A673 (cell line): ENCODE measurements around the gene KCNMB3. TPM values are rescaled to one million over a fixed set of nuclear protein-coding genes. Genes with fewer than 3 reads are reported as not detected.

Source experiments
- BruUV-seq: library from RNA; stranded (reverse); fragments of 400-500 nt; replicated peaks from 2 replicates; lab custom pipeline; 2021; lab: Mats Ljungman, UMichigan
- CTCF ChIA-PET: fragments of 300-600 bp; sonication (Branson Sonifier 250); formaldehyde crosslinking; loops from one replicate; lab custom pipeline; 2022; ENCODE audit warnings: antibody characterized with exemption; lab: Charles Lee
- POLR2A ChIA-PET: fragments of 300-600 bp; sonication (Branson Sonifier 250); formaldehyde crosslinking; loops from one replicate; lab custom pipeline; 2022; ENCODE audit warnings: antibody characterized with exemption; ENCODE audit not compliant: low non-redundant PET; lab: Charles Lee
- DNase-seq: peaks from one replicate; pipeline ENCODE4 v3.0.0-alpha.2; 2015; ENCODE audit warnings: low spot score
- H3K27ac ChIP-seq: fragments of 200-600 bp; sonication (generic); 2 replicates; pipeline ENCODE4 v1.5.1; 2016; ENCODE audit warnings: mixed run types, low read depth, mild to moderate bottlenecking, mixed read lengths, antibody characterized with exemption, low read length; ENCODE audit not compliant: poor library complexity, severe bottlenecking
- H3K27me3 ChIP-seq: fragments of 200-600 bp; sonication (generic); replicated peaks from 2 replicates; pipeline ENCODE4 v1.6.1; 2017; ENCODE audit warnings: mixed run types, low read depth, mild to moderate bottlenecking, mixed read lengths, antibody characterized with exemption, low read length; ENCODE audit not compliant: insufficient read depth, poor library complexity
- H3K36me3 ChIP-seq: fragments of 200-600 bp; sonication (generic); 2 replicates; pipeline ENCODE4 v1.6.1; 2016; ENCODE audit warnings: mixed run types, mild to moderate bottlenecking, mixed read lengths, antibody characterized with exemption, low read length; ENCODE audit not compliant: insufficient read depth, poor library complexity, severe bottlenecking
- H3K4me1 ChIP-seq: fragments of 200-600 bp; sonication (generic); 2 replicates; pipeline ENCODE4 v1.6.1; 2017; ENCODE audit warnings: mixed run types, mild to moderate bottlenecking, mixed read lengths, antibody characterized with exemption, low read length; ENCODE audit not compliant: insufficient read depth, poor library complexity, severe bottlenecking
- H3K4me3 ChIP-seq: fragments of 200-600 bp; sonication (generic); 2 replicates; pipeline ENCODE4 v1.5.1; 2016; ENCODE audit warnings: low read depth, mixed run types, mild to moderate bottlenecking, mixed read lengths, low read length; ENCODE audit not compliant: poor library complexity, severe bottlenecking
- H3K9me3 ChIP-seq: fragments of 200-600 bp; sonication (generic); 2 replicates; pipeline ENCODE4 v1.6.1; 2016; ENCODE audit warnings: mixed run types, low read depth, mild to moderate bottlenecking, mixed read lengths, antibody characterized with exemption, low read length; ENCODE audit not compliant: poor library complexity, severe bottlenecking
- CTCF ChIP-seq: fragments of 300-800, 200-600 bp; sonication (generic); conservative IDR thresholded peaks from 2 replicates; pipeline ENCODE4 v1.5.1; 2017; ENCODE audit warnings: low read depth, mild to moderate bottlenecking, antibody characterized with exemption, low read length, moderate library complexity, mixed read lengths
- EZH2 ChIP-seq: fragments of 200-600 bp; sonication (generic); IDR thresholded peaks from 2 replicates; pipeline ENCODE4 v1.6.1; 2017; ENCODE audit warnings: borderline replicate concordance, low read depth, mild to moderate bottlenecking, mixed read lengths, antibody characterized with exemption, low read length; ENCODE audit not compliant: poor library complexity, severe bottlenecking
- intact Hi-C: fragments of 100-400 bp; cut with micrococcal nuclease; formaldehyde crosslinking; loops from one replicate; pipeline ENCODE4 v1.10.0; 2022; ENCODE audit not compliant: unreplicated experiment
- total RNA-seq: library from RNA; stranded (reverse); gene quantifications from 2 replicates; pipeline ENCODE4 v1.2.3, GENCODE V29; 2021

Gene KCNMB3
- total RNA-seq, 1 experiment from 2014 or later: 4.3 TPM

DNA sequence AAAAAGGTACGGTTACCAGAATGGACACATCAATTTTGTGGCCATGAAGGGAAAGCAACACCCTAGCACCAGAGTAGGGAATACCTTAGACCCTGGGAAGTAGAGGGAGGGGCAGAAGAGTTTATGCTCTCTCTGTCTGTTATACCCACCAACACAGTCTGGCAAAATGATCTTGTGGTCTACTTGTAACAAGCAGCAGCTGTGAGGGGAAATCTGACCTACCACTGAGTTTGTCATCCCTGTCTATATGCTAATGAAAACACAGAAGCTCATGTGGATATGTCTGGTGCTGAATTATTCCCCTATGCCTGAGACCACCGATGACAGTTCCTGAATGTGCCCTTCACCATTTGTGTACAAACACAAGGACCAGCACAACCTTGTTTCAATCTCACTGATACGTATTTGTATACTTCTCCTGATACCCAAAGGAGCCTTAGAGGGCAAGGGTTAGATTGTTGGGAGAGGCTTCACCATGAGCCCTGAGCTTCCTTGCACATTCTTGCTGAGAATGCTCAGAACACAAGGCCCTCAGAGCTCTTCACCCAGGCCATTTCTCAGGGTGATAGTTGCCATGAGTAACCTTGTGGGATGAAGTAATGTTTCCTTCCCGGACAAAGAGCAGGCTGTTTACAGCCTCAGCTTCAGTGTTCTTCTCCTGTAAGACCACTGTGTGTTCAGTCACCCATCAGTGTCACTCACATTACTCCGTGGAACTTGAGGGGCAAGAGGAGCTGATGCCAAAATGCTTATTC, 47.2 kb upstream of the KCNMB3 start:
- Histone ChIP-seq H3K4me3 (no peak overlapping the region), H3K27ac (no peak overlapping the region), H3K9me3 (no peaks in the 10 kb centered on the region), H3K36me3 (no peaks in the 10 kb centered on the region), H3K4me1 (no peaks in the 10 kb centered on the region), H3K27me3 (no peaks in the 10 kb centered on the region)
- ChIA-PET CTCF (no interaction called here), POLR2A (no interaction called here)
- intact Hi-C loops: no loop called here
- BruUV-seq: no TSS peak
- TF ChIP-seq CTCF (no peak), EZH2 (no peak)
- no peak for DNase-seq

GRCh38 chr3:179292450-179292849, 41.5 kb upstream of the KCNMB3 start:
- intact Hi-C loops: no loop called here
- Histone ChIP-seq H3K27ac (no peak overlapping the region), H3K27me3 (no peaks in the 10 kb centered on the region), H3K4me1 (no peaks in the 10 kb centered on the region), H3K4me3 (no peak overlapping the region), H3K9me3 (no peaks in the 10 kb centered on the region), H3K36me3 (no peaks in the 10 kb centered on the region)
- no peak for TF ChIP-seq CTCF
- no peak for TF ChIP-seq EZH2
- peak; percentile 30 for DNase-seq
- ChIA-PET POLR2A (no interaction called here), CTCF (no interaction called here)
- no TSS peak for BruUV-seq

- no TSS peak for BruUV-seq
These were observed 38.4 kb upstream of the KCNMB3 start for GRCh38 chr3:179289295-179289694.

More at GRCh38 chr3:179289295-179289694, 38.4 kb upstream of the KCNMB3 start:
- Histone ChIP-seq H3K4me1 (no peaks in the 10 kb centered on the region), H3K27me3 (no peaks in the 10 kb centered on the region), H3K27ac (no peak overlapping the region), H3K9me3 (no peaks in the 10 kb centered on the region), H3K36me3 (no peaks in the 10 kb centered on the region), H3K4me3 (no peak overlapping the region)
- intact Hi-C loops: no loop called here
- TF ChIP-seq CTCF: no peak
- TF ChIP-seq EZH2: no peak
- DNase-seq: no peak
- CTCF ChIA-PET: no interaction called here
- POLR2A ChIA-PET: interaction anchor here (0.6 kb wide), 1 partner anchor 1313 kb away, joined by 3 read pairs; the partner anchor contains the start of gene TTC14
